Stomach (tissue), 9 donors: ENCODE measurements around the gene DCHS2. TPM values are rescaled to one million over a fixed set of nuclear protein-coding genes. Genes with fewer than 3 reads are reported as not detected.

Experiments used
- DNase-seq, 2 donors: peaks; one replicate each; pipeline versions ENCODE4 v3.0.0 to v3.0.0-alpha.2; 2013 to 2019
- H3K27ac ChIP-seq, 5 donors: fragments of 200-600 bp in 4 of 5; sonication (generic) in 4 of 5; one replicate each; pipeline ENCODE4 v1.5.1; 2013 to 2019; ENCODE audit warnings: mild to moderate bottlenecking in 1 of 5, moderate library complexity in 1 of 5
- H3K27me3 ChIP-seq, 3 donors: fragments of 200-600 bp; sonication (generic); one replicate each; pipeline ENCODE4 v1.5.1; 2017 to 2019; ENCODE audit warnings: mixed run types in 1 of 3
- H3K36me3 ChIP-seq, 4 donors: fragments of 200-600 bp; sonication (generic); 1 replicate in 3 of 4; 2 replicates in 1 of 4; pipeline ENCODE4 v1.5.1; 2016 to 2019
- H3K4me1 ChIP-seq, 4 donors: fragments of 200-600 bp; sonication (generic); one replicate each; pipeline ENCODE4 v1.5.1; 2016 to 2019
- H3K4me3 ChIP-seq, 4 donors: fragments of 200-600 bp; sonication (generic) in 3 of 4; one replicate each; pipeline ENCODE4 v1.5.1; 2016 to 2019; ENCODE audit warnings: mild to moderate bottlenecking in 1 of 4
- H3K9me3 ChIP-seq, 4 donors: fragments of 200-600 bp; sonication (generic); one replicate each; pipeline ENCODE4 v1.5.1; 2016 to 2019
- EP300 ChIP-seq: sonication (generic); formaldehyde crosslinking; IDR thresholded peaks from one replicate; pipeline ENCODE4 v1.6.1; 2017; ENCODE audit warnings: antibody characterized with exemption
- POLR2A ChIP-seq, 4 donors: fragments of 450-650 bp; IDR thresholded peaks; one replicate each; pipeline ENCODE4 v1.6.1; 2016; ENCODE audit warnings: antibody characterized with exemption in 4 of 4, control low read depth in 2 of 4, mild to moderate bottlenecking in 1 of 4, moderate library complexity in 1 of 4
- POLR2AphosphoS5 ChIP-seq, 3 donors: sonication (generic); formaldehyde crosslinking; IDR thresholded peaks; one replicate each; pipeline ENCODE4 v1.6.1; 2016; ENCODE audit warnings: antibody characterized with exemption in 3 of 3
- WGBS, 5 donors: extraction: QIAGEN DNeasy Blood & Tissue Kit in 3 of 5; methylation state at CpG; one replicate each; pipeline versions ENCODE4 v1.1.5 to v1.1.7; 2013 to 2018; 5-methylcytosine and 5-hydroxymethylcytosine counted together
- intact Hi-C: fragments of 100-400 bp; cut with DNase I; formaldehyde crosslinking; loops from one replicate; pipeline ENCODE4 v1.15.1; 2023; ENCODE audit warnings: low total_unique reads
- polyA plus RNA-seq, 3 donors: library from polyadenylated mRNA; stranded (reverse); fragments of 200-250 nt; gene quantifications; one replicate each; pipeline ENCODE4 v1.2.3, GENCODE V29; 2013
- total RNA-seq, 5 donors: library from RNA; depleted of rRNA; stranded (reverse); fragments of >200 nt; gene quantifications; one replicate each; pipeline versions ENCODE4 v1.1.0 to v1.2.3, GENCODE V29; 2014 to 2016
- TF ChIP-seq, protein P1 (sequence below), 7 experiments: fragments of 450-650 bp in 4 of 7; fragments of 200-600 bp in 3 of 7; sonication (generic) in 3 of 7; IDR thresholded peaks; one replicate each; pipeline ENCODE4 v1.5.1; 2016 to 2019; ENCODE audit warnings: antibody characterized with exemption in 7 of 7, control low read depth in 2 of 7, mild to moderate bottlenecking in 1 of 7
- donor health status: healthy with polysubstance abuse.
- donor health status: Bipolar disorder and iron deficiency.
- donor health status: healthy.

DCHS2 gene
- total and polyA plus RNA-seq, 8 donors = 0.30 to 9.7 (median 1.5) TPM; not detected in 2

DNA sequence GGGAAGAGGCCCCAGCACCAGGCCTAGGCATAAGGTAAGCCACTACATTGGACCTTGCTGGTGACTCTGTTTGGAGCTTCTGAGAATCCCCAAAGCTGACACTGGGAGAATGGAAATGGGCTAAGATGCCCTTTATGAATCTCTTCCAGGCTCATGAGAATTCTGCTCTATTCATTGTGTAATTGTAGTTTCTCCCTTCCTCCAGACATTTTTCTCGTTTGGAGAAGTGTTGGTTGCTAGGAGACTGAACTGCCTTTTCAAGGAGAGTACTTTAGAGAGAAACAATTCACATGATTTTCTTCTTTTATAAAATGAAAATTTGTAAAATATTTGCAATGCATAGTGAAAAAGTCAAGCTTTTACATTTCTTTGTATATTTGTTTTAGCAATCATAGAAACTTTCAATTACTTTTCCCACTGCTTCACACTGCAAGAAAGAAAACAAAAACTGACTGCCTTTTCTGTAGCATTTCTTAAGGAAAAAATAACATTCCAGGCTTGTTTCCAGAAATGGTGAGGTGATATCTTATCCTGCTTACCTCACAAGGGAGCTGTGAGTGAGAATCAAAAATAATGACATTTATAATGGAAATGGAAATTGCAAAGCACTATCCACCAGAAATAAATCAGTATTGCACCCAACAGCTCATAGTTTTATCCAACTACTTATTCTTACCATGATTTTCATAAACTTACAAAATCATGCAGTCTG is 24.9 kb upstream of the DCHS2 start:
- H3K27ac ChIP-seq = no peak overlapping the region
- TF ChIP-seq POLR2AphosphoS5 (IDR thresholded peaks at IDR 0.05) (no peak), POLR2A (IDR thresholded peaks at IDR 0.05) (no peak), EP300 (no peak)
- TF ChIP-seq, protein P1, sequence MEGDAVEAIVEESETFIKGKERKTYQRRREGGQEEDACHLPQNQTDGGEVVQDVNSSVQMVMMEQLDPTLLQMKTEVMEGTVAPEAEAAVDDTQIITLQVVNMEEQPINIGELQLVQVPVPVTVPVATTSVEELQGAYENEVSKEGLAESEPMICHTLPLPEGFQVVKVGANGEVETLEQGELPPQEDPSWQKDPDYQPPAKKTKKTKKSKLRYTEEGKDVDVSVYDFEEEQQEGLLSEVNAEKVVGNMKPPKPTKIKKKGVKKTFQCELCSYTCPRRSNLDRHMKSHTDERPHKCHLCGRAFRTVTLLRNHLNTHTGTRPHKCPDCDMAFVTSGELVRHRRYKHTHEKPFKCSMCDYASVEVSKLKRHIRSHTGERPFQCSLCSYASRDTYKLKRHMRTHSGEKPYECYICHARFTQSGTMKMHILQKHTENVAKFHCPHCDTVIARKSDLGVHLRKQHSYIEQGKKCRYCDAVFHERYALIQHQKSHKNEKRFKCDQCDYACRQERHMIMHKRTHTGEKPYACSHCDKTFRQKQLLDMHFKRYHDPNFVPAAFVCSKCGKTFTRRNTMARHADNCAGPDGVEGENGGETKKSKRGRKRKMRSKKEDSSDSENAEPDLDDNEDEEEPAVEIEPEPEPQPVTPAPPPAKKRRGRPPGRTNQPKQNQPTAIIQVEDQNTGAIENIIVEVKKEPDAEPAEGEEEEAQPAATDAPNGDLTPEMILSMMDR (IDR thresholded peaks at IDR 0.05) = no peak
- WGBS, 5 donors = 5 to 22% (median 8%) methylated on average over 1 of the region's 1 CpG
- H3K4me3 ChIP-seq = no peak overlapping the region
- H3K9me3 ChIP-seq = no peaks in the 10 kb centered on the region
- H3K27me3 ChIP-seq = no peaks in the 10 kb centered on the region
- DNase-seq = no peak
- intact Hi-C loops = no loop called here
- no peaks in the 10 kb centered on the region for H3K36me3 ChIP-seq
- H3K4me1 ChIP-seq = no peaks in the 10 kb centered on the region

DNA sequence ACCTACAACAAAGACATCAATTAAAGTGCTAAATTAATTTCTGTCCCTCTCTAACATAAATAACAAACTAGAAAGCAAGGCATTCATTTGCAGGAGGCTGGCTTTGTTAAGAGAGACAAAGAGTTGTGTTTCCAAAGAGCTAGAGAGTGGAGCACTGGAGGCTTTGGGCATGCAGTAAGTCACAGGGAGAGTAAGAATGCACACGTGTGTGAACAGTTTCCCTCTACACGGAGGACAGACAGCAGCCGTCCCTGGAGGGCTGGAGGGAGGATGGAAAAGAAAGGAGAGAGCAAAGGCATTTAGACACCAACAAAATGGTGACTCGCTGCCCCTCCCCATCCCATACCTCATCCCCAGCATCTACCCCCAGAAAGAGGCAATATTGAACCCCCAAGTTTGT is 20.4 kb upstream of the DCHS2 start:
- Histone ChIP-seq H3K9me3 (no peaks in the 10 kb centered on the region), H3K4me3 (no peak overlapping the region), H3K4me1 (no peaks in the 10 kb centered on the region), H3K36me3 (no peaks in the 10 kb centered on the region), H3K27ac (no peak overlapping the region), H3K27me3 (no peaks in the 10 kb centered on the region)
- DNase-seq = no peak
- WGBS, 5 donors = 67 to 75% (median 71%) methylated on average over 4 of the region's 4 CpGs
- TF ChIP-seq, protein P1 (IDR thresholded peaks at IDR 0.05) = no peak
- TF ChIP-seq POLR2AphosphoS5 (IDR thresholded peaks at IDR 0.05) (no peak), POLR2A (IDR thresholded peaks at IDR 0.05) (no peak), EP300 (no peak)
- intact Hi-C loops = no loop called here

DNA sequence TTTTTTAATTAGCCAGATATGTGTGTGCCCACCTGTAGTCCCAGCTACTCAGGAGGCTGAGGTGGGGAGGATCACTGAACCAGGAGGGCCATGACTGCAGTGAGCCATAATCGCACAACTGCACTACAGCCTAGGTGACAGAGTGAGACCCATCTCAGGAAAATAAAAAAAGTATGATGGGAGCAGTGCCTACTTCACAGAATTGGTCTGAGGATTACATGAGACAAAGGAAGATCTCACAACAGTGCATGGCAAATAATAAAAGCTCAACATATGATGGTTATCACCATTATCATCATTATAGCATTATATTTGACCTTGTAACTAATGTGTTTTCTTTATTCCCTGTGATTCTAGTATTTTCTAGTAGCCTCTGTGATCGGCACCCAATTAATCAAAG is 19.9 kb upstream of the DCHS2 start:
- H3K4me3 ChIP-seq = no peak overlapping the region
- H3K27me3 ChIP-seq = no peaks in the 10 kb centered on the region
- no peaks in the 10 kb centered on the region for H3K4me1 ChIP-seq
- WGBS, 5 donors = 47 to 94% (median 66%) methylated on average over 2 of the region's 2 CpGs
- no peak overlapping the region for H3K27ac ChIP-seq
- intact Hi-C loops = no loop called here
- no peak for DNase-seq
- no peaks in the 10 kb centered on the region for H3K9me3 ChIP-seq
- TF ChIP-seq POLR2AphosphoS5 (IDR thresholded peaks at IDR 0.05) (no peak), EP300 (no peak), POLR2A (IDR thresholded peaks at IDR 0.05) (no peak)
- TF ChIP-seq, protein P1 (IDR thresholded peaks at IDR 0.05) = no peak
- no peaks in the 10 kb centered on the region for H3K36me3 ChIP-seq

- DNase-seq = no peak
- Histone ChIP-seq H3K4me3 (no peak overlapping the region), H3K27ac (no peak overlapping the region), H3K36me3 (no peaks in the 10 kb centered on the region), H3K27me3 (no peaks in the 10 kb centered on the region), H3K9me3 (no peaks in the 10 kb centered on the region), H3K4me1 (no peaks in the 10 kb centered on the region)
- 83 to 91% (median 85%) methylated on average over 3 of the region's 3 CpGs for WGBS, 5 donors
- TF ChIP-seq EP300 (no peak), POLR2A (IDR thresholded peaks at IDR 0.05) (no peak), POLR2AphosphoS5 (IDR thresholded peaks at IDR 0.05) (no peak)
- TF ChIP-seq, protein P1 (IDR thresholded peaks at IDR 0.05) = no peak
- intact Hi-C loops = loop anchor here (5.0 kb wide), 1 partner anchor 110 kb away; no protein-coding TSS in a partner anchor
Measured at GRCh38 chr4:154507156-154507555, 15.6 kb upstream of the DCHS2 start.
